Measurements from ENCODE around the gene TES. TPM values are rescaled to one million over a fixed set of nuclear protein-coding genes. Genes with fewer than 3 reads are reported as not detected.
"Not testable (repeated sequence)": the region's sequence is repeated elsewhere in the genome, so short reads cannot be mapped to it uniquely, and the experiment has no call there.

The TES gene
- total and polyA plus RNA-seq, 11 donors, result 10.3 to 66.9 (median 22.8) TPM

DNA sequence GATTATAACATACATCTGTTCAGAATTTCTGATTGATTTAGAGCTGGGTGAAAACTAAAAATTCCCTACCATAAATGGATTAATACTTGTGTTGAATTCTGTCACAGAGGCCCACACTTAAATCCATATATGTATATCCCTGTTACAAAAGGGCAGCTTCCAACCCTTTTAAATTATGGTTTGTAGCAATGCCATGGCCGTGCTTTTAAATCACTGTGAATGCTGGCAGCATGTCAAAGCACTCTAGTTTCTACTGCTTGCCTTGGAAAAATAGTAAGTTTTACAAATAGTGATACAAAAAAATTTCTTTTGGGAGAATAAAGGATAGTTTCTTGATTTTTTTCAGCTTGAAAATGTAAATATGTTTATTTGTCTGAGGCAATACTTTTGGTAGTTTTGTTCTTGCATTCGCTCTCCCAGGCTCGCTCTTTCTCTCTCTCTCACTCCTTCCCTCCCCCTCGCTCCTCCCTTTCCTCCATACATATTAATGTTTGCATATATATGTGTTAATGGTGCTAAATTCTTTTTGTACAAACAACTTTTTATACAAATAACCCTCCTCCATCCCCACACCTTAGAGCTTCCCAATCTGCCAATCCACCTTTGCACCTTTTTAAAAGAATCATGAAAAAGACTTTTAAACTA, 29.8 kb downstream of the TES start:
- H3K36me3 ChIP-seq, result peaks cover 0 to 19% (median 0%) of the 10 kb centered on the region in 9 donors
- H3K27me3 ChIP-seq, result no peaks in the 10 kb centered on the region
- H3K4me3 ChIP-seq, result no peak overlapping the region
- ATAC-seq (no peak), DNase-seq (no peak)
- intact Hi-C loops (cut with DNase I), result no loop called here
- no peak for TF ChIP-seq POLR2A (IDR thresholded peaks at IDR 0.05)
- TF ChIP-seq, protein P1, sequence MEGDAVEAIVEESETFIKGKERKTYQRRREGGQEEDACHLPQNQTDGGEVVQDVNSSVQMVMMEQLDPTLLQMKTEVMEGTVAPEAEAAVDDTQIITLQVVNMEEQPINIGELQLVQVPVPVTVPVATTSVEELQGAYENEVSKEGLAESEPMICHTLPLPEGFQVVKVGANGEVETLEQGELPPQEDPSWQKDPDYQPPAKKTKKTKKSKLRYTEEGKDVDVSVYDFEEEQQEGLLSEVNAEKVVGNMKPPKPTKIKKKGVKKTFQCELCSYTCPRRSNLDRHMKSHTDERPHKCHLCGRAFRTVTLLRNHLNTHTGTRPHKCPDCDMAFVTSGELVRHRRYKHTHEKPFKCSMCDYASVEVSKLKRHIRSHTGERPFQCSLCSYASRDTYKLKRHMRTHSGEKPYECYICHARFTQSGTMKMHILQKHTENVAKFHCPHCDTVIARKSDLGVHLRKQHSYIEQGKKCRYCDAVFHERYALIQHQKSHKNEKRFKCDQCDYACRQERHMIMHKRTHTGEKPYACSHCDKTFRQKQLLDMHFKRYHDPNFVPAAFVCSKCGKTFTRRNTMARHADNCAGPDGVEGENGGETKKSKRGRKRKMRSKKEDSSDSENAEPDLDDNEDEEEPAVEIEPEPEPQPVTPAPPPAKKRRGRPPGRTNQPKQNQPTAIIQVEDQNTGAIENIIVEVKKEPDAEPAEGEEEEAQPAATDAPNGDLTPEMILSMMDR (IDR thresholded peaks at IDR 0.05), result no peak
- 68 to 88% (median 75%) methylated on average over 4 of the region's 4 CpGs for WGBS, 4 donors
- peaks cover 0 to 6% (median 0%) of the 10 kb centered on the region in 12 donors for H3K9me3 ChIP-seq
- H3K4me1 ChIP-seq, result peaks cover 0 to 12% (median 0%) of the 10 kb centered on the region in 12 donors
- H3K27ac ChIP-seq, result peak overlapping the region in 1 of 12 donors; percentile 82

DNA sequence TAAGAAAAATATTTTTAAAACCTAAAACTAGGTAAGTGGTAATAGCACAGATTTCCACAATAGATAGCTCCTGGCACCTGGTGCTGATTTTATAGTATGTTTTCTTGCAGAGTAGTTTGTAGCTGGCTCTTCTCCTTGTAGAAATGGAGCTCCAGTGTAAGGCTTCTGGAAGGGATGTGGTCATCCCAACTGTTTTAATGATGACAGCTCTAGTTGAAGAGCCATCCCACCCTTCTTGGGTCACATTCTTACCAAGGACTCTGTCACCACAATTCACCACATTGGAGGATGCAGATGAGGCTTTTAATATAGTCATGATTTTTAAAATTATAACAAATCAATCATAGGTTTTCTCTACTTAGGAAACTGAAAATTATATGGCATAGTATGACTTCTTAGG, 31.0 kb downstream of the TES start:
- Histone ChIP-seq H3K4me3 (no peak overlapping the region), H3K9me3 (peaks cover 0 to 6% (median 0%) of the 10 kb centered on the region in 12 donors), H3K27ac (peak overlapping the region in 1 of 12 donors; percentile 82), H3K27me3 (no peaks in the 10 kb centered on the region), H3K4me1 (peaks cover 0 to 12% (median 0%) of the 10 kb centered on the region in 12 donors), H3K36me3 (peaks cover 0 to 24% (median 0%) of the 10 kb centered on the region in 9 donors)
- DNase-seq (no peak), ATAC-seq (no peak)
- intact Hi-C loops (cut with DNase I), result no loop called here
- TF ChIP-seq, protein P1 (IDR thresholded peaks at IDR 0.05), result no peak
- TF ChIP-seq POLR2A (IDR thresholded peaks at IDR 0.05), result no peak

DNA sequence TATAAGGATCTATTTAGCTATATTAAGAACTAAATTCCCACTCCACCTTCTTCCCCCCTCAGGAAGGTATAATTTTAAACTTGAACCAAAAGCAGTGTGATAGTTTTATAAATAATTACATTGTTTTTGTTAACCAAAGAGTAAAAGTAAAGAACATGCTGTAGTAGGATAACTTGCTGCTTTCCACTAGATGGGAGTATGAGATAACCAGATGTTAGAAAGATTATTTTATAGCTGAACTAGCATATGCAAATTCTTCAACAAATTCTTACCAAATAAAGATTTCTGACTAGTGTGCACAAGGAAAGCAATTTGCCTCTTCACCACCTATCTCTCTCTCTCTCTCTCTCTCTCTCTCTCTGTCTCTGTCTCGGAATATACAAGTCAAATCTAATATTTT, 31.8 kb downstream of the TES start:
- TF ChIP-seq, protein P1 (IDR thresholded peaks at IDR 0.05), result peak in 1 of 12 donors; percentile 21
- no peak for TF ChIP-seq POLR2A (IDR thresholded peaks at IDR 0.05)
- H3K4me3 ChIP-seq, result no peak overlapping the region
- no peak for ATAC-seq
- H3K4me1 ChIP-seq, result peaks cover 0 to 12% (median 0%) of the 10 kb centered on the region in 12 donors
- no peak for DNase-seq
- 88 to 98% (median 90%) methylated on average over 1 of the region's 1 CpG for WGBS, 4 donors
- intact Hi-C loops (cut with DNase I), result no loop called here
- peaks cover 0 to 22% (median 0%) of the 10 kb centered on the region in 9 donors for H3K36me3 ChIP-seq
- H3K27me3 ChIP-seq, result no peaks in the 10 kb centered on the region
- peaks cover 0 to 6% (median 0%) of the 10 kb centered on the region in 12 donors for H3K9me3 ChIP-seq
- H3K27ac ChIP-seq, result peak overlapping the region in 1 of 12 donors; percentile 82

DNA sequence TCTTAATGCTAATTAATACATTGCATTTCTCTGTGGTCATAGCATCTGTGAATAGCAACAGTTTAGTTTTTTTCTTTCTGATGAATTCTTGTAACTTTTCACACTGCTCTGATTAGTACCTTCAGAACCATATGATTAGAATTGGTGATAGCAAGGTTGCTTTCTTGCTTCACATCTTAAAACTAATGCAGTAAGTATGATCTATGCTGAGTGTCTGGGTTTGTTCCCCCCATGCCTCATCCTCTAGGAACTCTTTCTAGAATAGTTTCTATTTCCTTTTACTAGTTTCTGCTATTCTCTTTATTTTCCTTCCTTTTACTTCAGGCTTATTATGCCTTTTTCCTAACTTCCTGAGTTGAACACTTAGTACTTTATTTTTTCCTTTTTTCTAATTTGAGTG, 32.4 kb downstream of the TES start:
- intact Hi-C loops (cut with DNase I), result no loop called here
- ATAC-seq, result no peak
- no peak overlapping the region for H3K4me3 ChIP-seq
- H3K27me3 ChIP-seq, result no peaks in the 10 kb centered on the region
- peaks cover 0 to 22% (median 0%) of the 10 kb centered on the region in 9 donors for H3K36me3 ChIP-seq
- TF ChIP-seq, protein P1 (IDR thresholded peaks at IDR 0.05), result no peak
- no peak for TF ChIP-seq POLR2A (IDR thresholded peaks at IDR 0.05)
- H3K9me3 ChIP-seq, result peaks cover 0 to 6% (median 0%) of the 10 kb centered on the region in 12 donors
- peaks cover 0 to 12% (median 0%) of the 10 kb centered on the region in 12 donors for H3K4me1 ChIP-seq
- no peak for DNase-seq
- H3K27ac ChIP-seq, result peak overlapping the region in 1 of 12 donors; percentile 82

DNA sequence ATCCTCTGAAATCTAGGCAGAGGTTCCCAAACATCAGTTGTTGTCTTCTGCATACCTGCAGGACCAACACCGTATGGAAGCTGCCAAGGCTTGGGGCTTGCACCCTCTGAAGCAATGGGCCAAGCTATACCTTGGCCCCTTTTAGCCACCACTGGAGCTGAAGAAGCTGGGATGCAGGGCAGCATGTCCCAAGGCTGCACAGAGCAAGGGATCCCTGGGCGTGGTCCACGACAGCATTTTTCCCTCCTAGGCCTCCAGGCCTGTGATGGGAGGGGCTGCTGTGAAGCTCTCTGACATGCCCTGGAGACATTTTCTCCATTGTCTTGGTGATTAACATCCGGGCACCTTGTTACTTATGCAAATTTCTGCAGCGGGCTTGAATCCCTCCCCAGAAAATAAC, 34.5 kb downstream of the TES start:
- 97 to 98% (median 98%) methylated on average over 5 of the region's 5 CpGs for WGBS, 4 donors
- Histone ChIP-seq H3K4me1 (peaks cover 0 to 12% (median 0%) of the 10 kb centered on the region in 12 donors), H3K36me3 (peaks cover 0 to 30% (median 8%) of the 10 kb centered on the region in 9 donors), H3K27ac (peak overlapping the region in 1 of 12 donors; percentile 7)
- intact Hi-C loops (cut with DNase I); ATAC-seq; H3K4me3 ChIP-seq; H3K9me3 ChIP-seq; DNase-seq; H3K27me3 ChIP-seq: not testable (repeated sequence)

Data from heart left ventricle (tissue), 16 donors.